Activated T-cell treated with anti-CD3 and anti-CD28 coated beads for 4 hours (primary cell): ENCODE measurements around the gene CACNA1E.

ENCODE experiments used
- DNase-seq: peaks from one replicate; pipeline ENCODE4 v3.0.0-alpha.2; 2020

Gene CACNA1E

DNA sequence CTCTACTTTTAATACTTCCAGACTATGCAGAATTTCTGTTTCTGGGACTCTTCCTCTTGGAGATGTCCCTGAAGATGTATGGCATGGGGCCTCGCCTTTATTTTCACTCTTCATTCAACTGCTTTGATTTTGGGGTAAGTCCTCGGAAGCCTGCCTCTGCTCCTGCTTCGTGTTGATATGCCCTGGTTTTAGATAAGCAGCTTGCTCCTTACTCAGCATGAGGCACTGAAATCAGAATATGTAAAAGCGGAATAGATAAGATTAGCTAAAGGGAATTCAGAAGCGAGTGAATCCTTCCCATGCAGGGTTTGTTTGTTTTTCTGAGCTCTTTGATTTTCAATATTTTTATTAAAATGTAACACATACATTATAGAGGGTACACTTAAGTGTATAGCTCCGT is 234.7 kb downstream of the CACNA1E start:
- no peak for DNase-seq

DNA sequence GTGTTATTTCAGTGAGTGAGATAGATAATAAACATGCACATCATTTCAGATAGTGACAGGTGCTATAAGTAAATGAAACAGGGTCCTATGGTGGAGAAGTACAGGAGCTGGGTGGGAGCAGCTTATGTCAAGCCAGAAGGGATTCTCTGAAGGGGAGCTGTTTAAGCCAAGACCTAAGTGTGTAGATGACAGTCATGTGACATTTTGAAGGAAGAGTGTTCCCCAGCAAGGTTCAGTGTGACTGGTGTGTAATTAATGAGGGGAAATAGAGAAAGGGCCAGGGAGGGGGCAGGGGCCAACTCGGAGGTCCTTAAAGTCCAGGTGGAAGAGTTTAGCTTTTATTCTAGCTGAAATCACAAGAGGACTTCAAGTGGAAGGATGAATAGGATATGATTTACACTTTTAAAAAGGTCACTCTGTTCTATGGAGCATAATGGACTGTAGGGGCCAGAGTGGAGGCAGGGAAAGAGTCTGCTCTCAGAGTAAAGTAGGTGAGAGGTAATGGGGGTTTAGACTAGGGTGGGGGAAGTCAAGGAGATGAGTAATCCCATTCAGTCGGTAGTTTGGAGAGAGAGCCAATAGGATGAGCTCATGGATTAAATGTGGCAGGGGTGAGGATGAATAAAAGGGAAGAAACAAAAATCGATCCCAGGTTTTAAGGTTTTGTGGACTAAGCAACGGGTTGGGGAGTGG is 243.1 kb downstream of the CACNA1E start:
- no peak for DNase-seq

DNA sequence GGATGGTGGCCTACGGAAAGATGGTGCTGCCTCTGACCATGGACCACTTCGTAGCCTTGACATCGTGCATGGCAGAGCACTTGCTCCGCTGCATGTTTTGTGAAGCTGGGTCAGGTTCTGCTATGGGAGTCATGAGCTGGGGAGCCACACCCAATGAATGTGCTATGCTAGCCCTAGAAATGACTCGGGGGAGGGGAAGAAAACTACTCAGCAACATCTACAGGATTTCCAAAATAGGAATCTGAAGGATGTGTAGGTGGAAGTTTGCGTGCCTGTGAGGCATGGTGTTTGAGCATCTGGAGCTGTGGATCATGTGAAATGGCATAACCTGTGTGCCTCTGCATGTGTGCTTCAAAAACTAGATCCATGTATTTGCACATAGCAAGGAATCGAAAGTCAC is 247.3 kb downstream of the CACNA1E start:
- no peak for DNase-seq

DNA sequence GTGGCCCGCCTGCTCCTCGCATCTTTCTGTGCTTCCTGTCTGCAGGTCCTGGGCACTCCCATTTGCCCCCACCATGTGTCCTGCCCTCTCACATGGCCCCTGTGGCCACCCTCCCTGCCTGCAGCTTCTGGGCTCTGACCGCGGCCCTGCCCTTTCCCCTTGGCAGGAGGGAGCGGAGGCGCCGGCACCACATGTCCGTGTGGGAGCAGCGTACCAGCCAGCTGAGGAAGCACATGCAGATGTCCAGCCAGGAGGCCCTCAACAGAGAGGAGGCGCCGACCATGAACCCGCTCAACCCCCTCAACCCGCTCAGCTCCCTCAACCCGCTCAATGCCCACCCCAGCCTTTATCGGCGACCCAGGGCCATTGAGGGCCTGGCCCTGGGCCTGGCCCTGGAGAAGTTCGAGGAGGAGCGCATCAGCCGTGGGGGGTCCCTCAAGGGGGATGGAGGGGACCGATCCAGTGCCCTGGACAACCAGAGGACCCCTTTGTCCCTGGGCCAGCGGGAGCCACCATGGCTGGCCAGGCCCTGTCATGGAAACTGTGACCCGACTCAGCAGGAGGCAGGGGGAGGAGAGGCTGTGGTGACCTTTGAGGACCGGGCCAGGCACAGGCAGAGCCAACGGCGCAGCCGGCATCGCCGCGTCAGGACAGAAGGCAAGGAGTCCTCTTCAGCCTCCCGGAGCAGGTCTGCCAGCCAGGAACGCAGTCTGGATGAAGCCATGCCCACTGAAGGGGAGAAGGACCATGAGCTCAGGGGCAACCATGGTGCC is 249.1 kb downstream of the CACNA1E start:
- DNase-seq = no peak

DNA sequence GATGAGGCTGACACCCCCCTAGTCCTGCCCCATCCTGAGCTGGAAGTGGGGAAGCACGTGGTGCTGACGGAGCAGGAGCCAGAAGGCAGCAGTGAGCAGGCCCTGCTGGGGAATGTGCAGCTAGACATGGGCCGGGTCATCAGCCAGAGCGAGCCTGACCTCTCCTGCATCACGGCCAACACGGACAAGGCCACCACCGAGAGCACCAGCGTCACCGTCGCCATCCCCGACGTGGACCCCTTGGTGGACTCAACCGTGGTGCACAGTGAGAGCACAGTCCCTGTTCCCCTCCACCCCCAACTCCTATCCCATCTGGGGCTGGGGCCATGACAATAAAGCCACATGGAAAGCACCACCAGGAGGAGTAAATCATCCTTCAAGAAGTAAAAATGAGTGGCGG is 250.2 kb downstream of the CACNA1E start:
- DNase-seq = no peak

DNA sequence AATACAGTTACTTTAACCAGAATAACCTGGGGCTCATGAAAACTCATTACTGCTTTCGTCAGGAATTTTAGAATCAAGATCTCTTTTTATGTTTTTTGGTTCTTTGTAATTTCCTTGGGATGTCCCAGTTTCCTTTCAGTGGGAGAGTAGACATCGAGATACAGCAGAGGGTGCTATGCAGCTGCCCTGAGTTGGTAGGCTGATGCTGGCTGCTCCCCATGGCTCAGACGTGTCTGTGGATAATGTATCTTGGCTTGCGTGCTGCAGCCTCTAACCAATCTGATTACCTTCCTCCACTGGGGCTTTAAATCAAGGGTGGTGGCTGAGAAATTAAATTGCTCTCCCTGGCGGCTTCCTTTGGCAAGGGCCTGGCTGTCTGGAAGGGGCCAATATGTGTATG is 253.7 kb downstream of the CACNA1E start:
- DNase-seq = no peak

DNA sequence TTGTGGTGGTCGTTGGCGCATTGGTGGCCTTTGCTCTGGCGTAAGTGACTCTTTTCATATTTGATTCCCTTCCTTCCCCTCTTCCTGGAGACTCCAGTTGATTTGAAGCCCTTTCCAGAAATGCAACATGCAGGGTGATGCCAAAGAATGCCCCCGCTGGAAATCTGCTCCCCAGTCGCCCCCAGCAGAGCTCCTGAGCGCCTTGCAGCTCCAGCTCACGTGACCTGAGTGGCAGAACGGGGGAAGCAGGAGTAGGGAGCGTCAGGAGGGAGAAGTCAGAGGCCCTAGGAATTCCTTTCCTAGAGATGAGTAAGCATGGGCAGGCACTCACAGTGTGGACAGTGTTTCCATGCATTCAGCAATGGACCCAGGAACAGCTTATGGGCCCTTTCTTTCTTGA is 255.9 kb downstream of the CACNA1E start:
- no peak for DNase-seq

DNA sequence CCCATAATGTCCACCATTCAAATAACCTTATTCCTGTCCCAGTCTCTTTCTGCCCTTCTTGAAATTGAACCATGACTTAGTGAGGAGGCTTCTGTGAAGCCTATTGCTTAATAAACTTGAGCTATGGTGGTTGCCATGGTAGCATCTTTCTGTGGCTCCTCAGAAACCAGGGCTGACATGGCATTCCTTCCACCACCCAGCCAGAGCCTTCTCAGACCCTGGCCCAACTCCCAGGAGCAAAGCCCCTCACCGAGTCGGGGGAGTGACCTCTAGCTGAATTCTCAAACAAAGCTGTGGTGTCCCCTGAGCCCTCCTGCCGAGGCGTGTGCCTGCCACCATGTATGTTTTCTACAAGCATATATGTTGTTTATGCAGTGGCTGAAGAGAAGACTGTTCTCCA is 259.1 kb downstream of the CACNA1E start:
- no peak for DNase-seq

DNA sequence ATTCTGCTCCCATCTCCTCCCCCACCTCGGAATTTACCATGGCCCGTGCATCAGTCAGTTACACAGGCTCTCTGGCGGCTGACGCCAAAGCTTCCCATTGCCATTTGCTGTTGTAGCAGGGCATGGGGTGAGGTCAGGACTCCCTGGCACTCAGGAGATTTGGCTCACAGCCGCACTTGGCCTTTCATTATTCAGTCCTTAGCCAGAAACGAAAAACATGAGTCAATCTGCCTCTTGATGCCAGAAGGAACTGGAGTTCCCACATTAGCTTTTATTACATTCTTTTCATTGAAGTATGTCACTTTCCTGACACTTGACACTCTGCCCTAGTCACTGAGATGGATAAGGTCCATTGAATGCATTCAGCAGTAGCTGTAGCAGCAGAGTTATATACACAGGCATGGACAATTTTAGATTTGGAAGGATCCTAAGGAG is 260.6 kb downstream of the CACNA1E start:
- DNase-seq = no peak

DNA sequence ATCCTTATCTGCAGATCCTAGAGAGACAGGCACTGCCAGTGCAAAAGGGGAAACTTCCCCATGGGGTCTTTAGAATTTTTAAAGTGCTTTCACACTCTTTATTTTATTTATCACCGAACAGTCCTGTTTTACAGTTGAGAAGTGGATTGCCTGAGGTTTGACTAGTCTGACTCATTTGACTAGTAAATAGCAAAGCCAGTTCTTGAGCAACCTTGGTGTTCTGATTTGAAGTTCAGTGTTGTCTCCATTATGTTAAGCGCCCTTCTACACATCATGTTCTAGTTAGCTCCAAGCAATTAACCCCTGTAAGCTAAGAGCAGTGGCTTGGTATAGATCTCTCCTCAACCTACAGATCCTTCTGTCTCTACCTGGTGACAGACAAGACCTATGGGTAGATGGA is 262.9 kb downstream of the CACNA1E start:
- DNase-seq = no peak

DNA sequence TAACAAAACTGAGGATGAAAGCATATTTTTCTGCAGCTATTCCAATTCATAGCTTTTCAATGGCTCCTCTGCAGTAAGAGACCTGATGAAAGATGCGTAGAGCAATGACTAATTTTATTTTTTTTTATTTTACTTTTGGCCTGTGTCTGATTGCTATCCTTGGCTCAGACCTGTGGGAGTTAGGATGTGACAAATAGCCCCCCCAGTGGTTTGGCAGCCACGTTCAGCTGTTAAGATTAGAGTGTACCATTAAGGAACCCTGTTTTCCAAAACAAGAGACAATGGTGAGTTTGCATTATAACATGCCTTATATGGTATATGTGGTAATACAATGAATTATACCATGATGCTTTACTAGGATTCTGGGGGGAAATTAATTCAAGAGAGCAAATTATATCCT is 264.7 kb downstream of the CACNA1E start:
- DNase-seq = no peak

DNA sequence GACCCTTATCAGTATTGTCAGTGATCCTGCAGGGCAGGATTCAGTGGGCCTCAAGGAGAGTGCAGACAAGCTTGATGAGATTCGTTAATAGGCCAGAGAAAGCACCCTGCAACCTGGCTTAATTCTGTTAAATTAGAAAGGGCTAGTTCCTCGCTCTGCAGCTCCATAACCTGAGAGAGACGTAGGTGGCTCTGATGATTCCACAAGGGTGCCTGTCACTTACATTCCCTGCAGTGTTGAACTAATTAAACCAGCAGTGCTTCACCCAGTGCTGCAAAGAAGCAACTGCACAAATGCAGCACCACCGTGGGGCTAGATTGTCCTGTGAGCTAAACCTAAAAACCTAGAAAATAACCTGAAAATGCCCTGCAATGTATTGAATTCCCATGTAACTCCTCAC is 270.8 kb downstream of the CACNA1E start:
- no peak for DNase-seq

DNA sequence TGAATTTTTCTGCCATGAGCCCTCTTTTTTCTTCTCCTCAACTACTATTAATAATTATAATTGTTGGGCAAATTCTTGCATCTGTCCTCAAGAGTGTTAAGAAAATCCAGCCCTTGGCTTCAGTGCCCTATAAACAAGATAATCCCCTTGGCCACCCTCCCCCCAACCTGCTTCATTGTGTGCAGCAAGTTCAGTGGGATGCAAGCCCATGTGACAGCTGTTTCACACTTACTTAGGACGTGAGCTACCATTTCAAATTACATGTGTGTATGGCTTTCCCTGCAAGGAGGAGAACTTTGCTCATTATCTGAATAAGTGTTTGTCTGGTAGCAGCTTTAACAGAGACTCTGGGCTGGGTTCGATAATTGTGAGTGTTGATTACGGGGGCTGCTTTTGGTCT is 276.2 kb downstream of the CACNA1E start:
- no peak for DNase-seq

DNA sequence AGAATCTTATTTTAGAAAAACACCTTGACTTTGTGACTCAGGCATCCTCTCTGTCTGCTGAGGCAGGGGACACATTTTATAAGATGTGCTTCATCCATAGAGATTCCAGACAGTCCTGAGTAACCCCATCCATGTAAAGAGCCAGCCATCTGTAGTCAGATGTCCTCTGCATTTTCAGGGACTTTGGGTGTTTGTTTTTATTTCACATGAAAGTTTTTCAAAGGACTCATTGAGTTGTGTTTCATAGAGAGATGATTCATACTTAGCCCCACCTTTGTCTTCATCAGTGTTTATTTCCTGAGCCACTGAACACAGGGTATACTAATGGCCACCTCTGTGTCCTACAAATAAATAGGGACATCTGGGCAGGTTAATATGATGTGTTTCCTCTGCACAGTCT is 280.4 kb downstream of the CACNA1E start:
- no peak for DNase-seq

DNA sequence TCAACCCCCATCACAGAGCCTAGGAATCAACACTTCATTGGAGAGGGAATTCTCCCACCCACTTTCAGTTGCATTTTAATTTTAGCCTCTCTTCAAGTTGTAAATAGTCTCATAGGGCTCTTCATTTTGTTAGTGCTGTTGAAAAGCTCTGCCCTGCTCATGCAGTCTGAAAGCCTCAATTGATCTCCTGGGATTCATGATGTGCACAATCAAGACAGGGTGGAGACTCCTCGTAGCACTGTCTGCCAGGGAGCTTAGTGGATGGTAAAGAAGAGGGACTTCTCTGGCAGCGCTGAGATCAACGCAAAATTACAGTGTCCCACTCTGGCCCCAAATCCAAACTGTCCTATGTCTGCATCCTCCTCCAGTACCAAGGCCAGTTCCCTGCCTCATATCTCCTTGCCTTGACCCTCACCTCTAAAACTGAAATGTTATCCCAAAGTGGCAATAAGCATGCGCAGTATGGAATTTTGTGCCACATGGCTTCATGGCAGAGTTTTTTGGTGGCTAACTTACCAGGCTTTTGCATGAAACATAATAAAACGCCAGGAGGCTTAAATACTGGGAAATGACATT is 282.2 kb downstream of the CACNA1E start:
- DNase-seq = no peak

DNA sequence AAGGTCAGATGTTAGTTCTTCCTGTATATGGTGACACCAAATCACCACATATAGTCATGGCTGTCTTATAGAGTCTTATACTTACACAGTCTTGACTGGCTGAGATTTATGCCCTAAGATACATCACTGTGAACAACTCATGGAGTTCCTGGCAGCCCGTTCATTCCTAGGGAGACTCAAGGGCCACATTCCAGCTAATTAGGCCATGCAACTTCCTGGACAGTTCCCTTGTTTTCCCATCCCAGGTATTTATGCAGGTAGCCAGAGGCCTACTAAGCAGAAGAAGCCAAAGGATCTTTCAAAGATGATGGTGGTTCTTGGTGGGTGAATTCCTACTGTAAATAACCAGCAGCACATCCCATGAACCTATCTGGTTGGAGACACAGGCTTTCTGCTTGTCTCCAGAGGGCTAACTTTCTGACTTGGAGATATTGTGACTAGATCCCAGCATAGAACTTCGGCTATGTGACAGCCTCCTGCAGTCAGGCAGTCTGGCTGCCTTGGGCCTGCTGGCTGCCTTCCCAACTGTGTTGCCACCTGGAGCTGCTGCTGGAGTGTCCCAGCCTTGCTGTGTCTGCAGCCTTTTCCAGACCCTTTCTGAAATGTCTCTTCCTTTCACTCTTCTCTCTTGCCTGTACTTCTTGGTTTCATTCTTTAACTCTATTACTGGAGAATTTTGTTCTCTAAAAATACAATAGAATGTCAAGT is 283.8 kb downstream of the CACNA1E start:
- no peak for DNase-seq

DNA sequence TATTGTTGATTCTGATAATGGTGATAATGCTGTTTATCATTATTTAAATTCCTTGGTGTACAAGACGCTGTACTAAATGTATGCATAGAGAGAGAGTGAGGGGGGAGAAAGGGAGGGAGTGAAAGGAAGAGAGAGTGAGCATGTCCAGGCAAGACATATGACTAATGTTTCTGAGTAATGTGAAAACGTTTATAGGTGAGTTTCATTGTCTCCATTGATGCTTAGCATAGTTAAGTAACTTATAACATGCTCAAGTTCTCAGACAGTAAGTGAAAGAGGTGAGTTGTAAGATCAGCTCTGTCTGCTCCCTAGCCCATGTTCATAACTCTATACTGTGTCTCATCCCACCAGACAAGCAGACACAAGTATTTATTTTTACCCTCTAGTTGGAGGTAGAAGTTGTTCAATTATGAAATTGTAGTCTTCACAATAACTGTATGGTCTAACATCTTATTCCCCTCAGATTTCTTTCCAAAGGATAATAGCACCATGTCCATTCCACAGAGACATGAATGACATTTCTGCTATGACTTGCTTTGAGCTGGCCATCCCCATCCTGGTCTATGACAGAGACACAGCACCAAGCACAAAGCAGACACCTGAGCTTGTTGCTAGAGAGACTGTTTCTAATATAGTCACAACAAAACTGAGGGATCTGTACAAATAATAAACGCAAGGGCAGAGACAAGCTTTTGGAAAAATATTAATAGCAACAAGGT is 285.1 kb downstream of the CACNA1E start:
- DNase-seq = no peak

DNA sequence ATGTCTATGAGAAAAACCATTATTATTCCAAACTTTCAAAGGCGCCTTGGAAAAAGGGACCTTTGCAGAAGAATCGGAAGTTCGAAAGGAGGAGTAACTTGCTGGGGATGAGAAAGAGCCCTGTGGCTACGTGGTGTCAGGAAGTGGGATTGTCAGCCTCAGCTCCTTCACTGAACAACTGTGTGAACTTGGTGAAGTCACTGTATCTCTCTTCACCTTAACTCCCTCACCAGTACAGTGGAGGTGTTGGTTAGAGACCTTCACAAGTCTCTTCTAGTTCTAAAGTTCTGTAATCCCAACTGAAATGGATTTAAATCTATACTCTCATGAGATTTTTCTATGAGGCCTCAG is 285.6 kb downstream of the CACNA1E start:
- DNase-seq = no peak

DNA sequence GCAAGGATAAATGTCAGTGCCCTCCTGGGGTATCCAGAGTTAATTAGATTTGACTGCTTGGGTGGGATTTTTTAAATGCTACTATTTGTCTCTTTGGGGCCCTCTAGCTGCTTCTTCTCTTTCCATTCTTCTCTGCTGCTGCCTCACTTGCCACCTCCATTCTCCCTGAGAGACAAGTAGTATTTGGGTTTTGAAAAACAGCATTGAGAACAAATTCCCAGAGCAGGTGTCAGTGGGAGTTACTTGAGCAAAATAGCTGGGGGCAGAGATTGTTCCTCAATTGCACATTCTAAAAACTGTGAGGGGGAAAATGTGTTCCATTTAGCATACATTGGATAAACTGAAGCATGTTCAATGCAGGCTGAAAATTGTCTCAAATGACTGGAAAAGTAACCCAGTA is 286.5 kb downstream of the CACNA1E start:
- DNase-seq = no peak

DNA sequence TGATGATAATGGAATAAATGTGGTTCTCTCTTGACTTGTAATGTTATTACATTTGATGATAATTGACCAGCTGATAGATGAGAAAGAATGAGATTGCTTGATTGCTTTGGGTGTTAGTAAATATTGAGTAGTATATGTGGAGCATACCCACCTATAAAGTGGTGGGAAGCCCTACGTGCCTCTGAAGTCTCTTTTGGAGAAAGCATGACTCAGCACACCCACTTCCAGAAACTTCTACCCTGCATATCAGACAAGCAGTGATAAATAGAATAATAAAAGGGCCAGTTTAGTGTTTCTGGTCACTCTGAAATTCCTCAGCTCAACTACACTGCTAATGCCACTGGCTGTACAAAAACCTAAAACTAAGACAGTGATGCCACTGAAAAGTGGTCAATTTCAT is 289.4 kb downstream of the CACNA1E start:
- no peak for DNase-seq

DNA sequence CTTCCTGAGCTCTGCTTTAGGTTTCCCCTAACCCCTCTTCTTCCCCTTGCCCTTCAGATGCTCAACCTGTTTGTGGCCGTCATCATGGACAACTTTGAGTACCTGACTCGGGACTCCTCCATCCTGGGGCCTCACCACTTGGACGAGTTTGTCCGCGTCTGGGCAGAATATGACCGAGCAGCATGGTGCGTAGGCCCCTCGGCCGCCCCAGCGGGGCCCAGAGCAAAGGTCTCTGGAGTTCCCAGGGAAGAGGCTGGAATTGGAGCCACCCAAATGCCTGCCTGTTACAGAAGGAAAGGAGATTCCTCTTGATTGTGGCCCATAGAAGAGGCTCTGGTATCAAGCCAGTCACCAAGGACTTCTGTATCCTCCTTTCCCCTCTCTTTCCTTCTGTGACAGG is 292.7 kb downstream of the CACNA1E start:
- DNase-seq = no peak

DNA sequence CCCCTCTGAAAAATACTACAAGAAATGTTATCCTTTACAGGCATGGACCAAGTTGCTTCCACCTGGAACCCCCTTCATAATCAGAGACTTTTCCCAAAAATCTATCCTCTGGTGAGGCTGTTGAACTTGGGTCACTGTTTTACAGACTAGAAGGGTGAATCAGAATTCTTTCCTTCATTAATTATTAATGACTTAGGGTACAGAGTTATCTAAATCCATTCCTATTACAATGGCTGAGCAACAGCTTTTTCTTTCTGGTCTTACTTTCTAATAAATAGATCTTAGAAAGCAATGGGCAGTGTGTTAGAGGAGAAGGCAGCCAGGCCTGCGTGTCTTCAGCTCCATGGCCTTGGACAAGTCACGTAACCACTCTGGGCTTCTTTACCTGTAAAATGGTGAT is 294.0 kb downstream of the CACNA1E start:
- no peak for DNase-seq

DNA sequence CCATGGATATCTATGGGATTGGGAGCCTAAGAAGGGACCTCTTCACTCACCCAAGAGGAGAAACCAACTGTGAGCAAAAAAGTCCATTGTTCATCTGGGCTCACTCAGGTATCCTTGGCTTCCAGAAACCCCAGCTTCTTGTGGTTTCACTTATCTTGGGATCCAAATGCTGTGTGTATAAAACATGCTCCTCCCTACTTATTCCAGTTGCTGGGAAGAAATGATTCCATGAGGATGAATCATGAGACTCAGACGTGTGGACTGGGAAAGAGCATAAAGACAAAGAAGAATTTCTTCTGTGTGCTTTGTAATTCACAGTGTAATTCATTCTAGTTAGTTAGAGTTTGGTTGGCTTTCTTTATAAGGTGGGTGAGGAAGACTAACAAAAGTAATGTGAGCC is 294.5 kb downstream of the CACNA1E start:
- DNase-seq = no peak
